Lower leg skin (tissue), 4 donors: ENCODE data around the gene TAF1D. TPM values are rescaled to one million over a fixed set of nuclear protein-coding genes. Genes with fewer than 3 reads are reported as not detected.

Source experiments
- DNase-seq, 2 donors: peaks; one replicate each; pipeline ENCODE4 v3.0.0-alpha.2; 2019; ENCODE audit warnings: low spot score in 2 of 2
- H3K4me3 ChIP-seq: fragments of 200-600 bp; sonication (generic); 2 replicates; pipeline ENCODE4 v1.5.1; 2017; ENCODE audit warnings: mild to moderate bottlenecking, low read depth; ENCODE audit not compliant: poor library complexity, severe bottlenecking
- POLR2A ChIP-seq, 2 donors: fragments of 450-650 bp; IDR thresholded peaks; one replicate each; pipeline ENCODE4 v1.6.1; 2016 to 2017; ENCODE audit warnings: antibody characterized with exemption in 2 of 2, mild to moderate bottlenecking in 1 of 2, moderate library complexity in 1 of 2
- WGBS, 2 donors: methylation state at CpG; one replicate each; pipeline ENCODE4 v1.1.5; 2018; 5-methylcytosine and 5-hydroxymethylcytosine counted together
- intact Hi-C: fragments of 100-400 bp; cut with DNase I; formaldehyde crosslinking; loops from one replicate; pipeline ENCODE4 v1.15.0; 2023; ENCODE audit warnings: low total_unique reads
- total RNA-seq, 4 donors: library from RNA; depleted of rRNA; stranded (reverse); fragments of >200 nt; gene quantifications; one replicate each; pipeline ENCODE4 v1.1.0, GENCODE V29; 2016
- TF ChIP-seq, protein P1 (sequence below), 3 donors: fragments of 450-650 bp; IDR thresholded peaks; one replicate each; pipeline ENCODE4 v1.5.1; 2016; ENCODE audit warnings: antibody characterized with exemption in 3 of 3, mild to moderate bottlenecking in 3 of 3, moderate library complexity in 2 of 3

TAF1D gene
- total RNA-seq, 4 donors from 2014 or later: 45.2 to 92.5 (median 70.0) TPM

DNA sequence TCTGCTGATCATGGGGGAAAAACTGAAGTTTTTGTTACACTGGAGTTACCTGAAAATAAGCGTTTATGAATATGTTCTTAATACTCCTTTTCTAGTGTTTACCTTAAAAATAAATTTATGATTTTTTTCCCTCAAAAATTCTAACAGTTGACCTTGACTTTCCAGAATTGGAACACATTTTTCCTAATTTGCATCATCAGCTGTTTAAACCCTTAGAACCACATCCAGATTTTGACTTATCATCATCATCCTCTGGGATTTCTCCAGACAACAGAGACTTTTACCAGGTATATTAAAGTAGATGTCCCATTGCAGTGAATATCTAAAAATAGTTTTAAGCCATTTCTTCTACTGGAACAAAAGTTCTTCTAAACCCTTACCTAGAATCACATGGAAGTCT lies 17.2 kb downstream of the TAF1D start:
- intact Hi-C loops: no loop called here
- TF ChIP-seq, protein P1, sequence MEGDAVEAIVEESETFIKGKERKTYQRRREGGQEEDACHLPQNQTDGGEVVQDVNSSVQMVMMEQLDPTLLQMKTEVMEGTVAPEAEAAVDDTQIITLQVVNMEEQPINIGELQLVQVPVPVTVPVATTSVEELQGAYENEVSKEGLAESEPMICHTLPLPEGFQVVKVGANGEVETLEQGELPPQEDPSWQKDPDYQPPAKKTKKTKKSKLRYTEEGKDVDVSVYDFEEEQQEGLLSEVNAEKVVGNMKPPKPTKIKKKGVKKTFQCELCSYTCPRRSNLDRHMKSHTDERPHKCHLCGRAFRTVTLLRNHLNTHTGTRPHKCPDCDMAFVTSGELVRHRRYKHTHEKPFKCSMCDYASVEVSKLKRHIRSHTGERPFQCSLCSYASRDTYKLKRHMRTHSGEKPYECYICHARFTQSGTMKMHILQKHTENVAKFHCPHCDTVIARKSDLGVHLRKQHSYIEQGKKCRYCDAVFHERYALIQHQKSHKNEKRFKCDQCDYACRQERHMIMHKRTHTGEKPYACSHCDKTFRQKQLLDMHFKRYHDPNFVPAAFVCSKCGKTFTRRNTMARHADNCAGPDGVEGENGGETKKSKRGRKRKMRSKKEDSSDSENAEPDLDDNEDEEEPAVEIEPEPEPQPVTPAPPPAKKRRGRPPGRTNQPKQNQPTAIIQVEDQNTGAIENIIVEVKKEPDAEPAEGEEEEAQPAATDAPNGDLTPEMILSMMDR (IDR thresholded peaks at IDR 0.05): no peak
- TF ChIP-seq POLR2A (IDR thresholded peaks at IDR 0.05): no peak
- 97% methylated on average over 1 of the region's 1 CpG for WGBS, 2 donors
- H3K4me3 ChIP-seq: no peak overlapping the region
- DNase-seq: no peak

DNA sequence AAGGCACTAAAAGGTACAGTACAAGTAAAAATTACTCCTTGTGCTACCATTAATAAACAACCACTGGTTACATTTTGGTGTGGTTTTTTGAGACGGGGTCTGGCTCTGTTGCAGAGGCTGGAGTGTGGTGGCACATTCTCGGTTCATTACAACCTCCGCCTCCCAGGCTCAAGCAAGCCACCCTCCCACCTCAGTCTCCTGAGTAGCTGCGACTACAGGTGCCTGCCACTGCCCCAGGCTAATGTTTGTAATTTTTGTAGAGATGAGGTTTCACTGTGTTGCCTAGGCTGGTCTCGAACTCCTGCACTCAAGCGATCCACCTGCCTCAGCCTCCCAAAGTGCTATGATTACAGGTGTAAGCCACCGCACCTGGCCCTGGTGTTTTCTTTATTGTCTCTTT lies 20.8 kb downstream of the TAF1D start:
- H3K4me3 ChIP-seq: no peak overlapping the region
- no peak for DNase-seq
- 94 to 95% methylated on average over 7 of the region's 7 CpGs for WGBS, 2 donors
- TF ChIP-seq, protein P1 (IDR thresholded peaks at IDR 0.05): no peak
- no peak for TF ChIP-seq POLR2A (IDR thresholded peaks at IDR 0.05)
- intact Hi-C loops: no loop called here

DNA sequence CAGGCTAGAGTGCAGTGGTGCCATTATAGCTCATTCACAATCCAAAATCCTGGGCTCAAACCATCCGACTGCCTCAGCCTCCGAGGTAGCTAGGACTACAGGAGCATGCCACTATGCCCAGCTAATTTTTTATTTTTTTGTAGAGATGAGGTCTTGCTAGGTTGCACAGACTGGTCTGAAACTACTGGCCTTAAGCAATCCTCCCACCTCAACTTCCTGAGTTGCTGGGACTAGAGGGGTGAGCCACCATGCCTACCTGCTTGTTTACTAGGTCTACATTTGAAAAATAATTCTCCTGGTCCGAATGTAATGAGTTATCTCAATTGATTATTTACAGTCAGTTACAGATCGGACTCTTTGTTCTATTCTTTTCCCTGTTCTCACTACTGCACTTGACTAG lies 22.0 kb downstream of the TAF1D start:
- DNase-seq: no peak
- intact Hi-C loops: no loop called here
- no peak for TF ChIP-seq POLR2A (IDR thresholded peaks at IDR 0.05)
- TF ChIP-seq, protein P1 (IDR thresholded peaks at IDR 0.05): no peak
- WGBS, 2 donors: 96 to 97% methylated on average over 4 of the region's 4 CpGs
- no peak overlapping the region for H3K4me3 ChIP-seq

DNA sequence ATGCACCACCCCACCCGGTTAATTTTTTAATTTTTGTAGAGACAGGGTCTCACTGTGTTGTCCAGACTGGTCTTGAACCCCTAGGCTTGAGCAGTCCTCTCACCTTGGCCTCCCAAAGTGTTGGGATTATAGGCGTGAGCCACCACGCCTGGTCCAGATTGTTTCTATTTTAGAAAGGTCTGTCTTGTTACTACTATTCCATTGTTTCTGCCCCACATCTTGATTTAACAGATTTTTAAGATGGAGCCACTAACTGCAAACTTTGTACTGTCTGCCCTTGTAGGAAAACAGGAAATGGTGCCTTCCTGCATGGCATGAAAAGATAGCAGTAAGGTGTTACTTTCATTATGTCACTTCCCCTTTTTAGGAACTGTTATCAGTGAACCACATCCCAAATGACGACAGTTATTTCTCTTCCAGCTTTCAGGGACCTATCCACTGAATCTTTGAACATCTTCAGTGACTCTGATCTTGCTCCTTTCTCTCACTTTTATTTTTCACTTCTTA lies 23.2 kb downstream of the TAF1D start:
- no peak for TF ChIP-seq POLR2A (IDR thresholded peaks at IDR 0.05)
- TF ChIP-seq, protein P1 (IDR thresholded peaks at IDR 0.05): no peak
- intact Hi-C loops: no loop called here
- DNase-seq: no peak
- no peak overlapping the region for H3K4me3 ChIP-seq
- WGBS, 2 donors: 79 to 89% methylated on average over 4 of the region's 4 CpGs

DNA sequence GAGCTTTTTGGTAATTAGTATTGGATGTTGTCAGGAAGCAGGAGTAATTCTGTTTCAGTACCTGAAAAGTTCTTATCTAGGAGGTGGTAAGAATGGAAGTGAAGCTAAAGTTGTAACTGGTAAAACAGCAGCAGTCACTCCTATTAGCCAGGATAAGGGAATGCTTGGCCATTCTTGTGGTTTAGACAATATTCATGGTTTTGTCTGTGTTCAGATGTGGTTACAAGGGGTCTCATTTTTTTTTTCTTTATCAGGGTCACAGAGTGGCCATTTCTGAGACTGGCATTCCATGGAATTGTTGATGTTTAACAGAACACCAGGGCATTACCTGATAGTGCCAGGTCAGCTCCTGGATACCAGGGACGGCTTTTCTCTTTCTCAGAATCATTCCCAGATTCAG lies 23.8 kb downstream of the TAF1D start:
- WGBS, 2 donors: 96 to 100% methylated on average over 1 of the region's 1 CpG

More for the DNA sequence above, 23.8 kb downstream of the TAF1D start:
- TF ChIP-seq, protein P1 (IDR thresholded peaks at IDR 0.05): no peak
- no peak for TF ChIP-seq POLR2A (IDR thresholded peaks at IDR 0.05)
- no peak overlapping the region for H3K4me3 ChIP-seq
- no peak for DNase-seq
- intact Hi-C loops: no loop called here
